GM21529 (cell line): ENCODE measurements around the gene BBS4.
"Not testable (repeated sequence)": the region's sequence is repeated elsewhere in the genome, so short reads cannot be mapped to it uniquely, and the experiment has no call there.

Experiments
- ATAC-seq: cut with Tn5 transposase; IDR thresholded peaks from one replicate; pipeline ENCODE4 v1.9.1; 2021; ENCODE audit not compliant: unreplicated experiment

BBS4 gene

GRCh38 chr15:72698938-72699337 lies 12.9 kb downstream of the BBS4 start:
- no peak for ATAC-seq

DNA sequence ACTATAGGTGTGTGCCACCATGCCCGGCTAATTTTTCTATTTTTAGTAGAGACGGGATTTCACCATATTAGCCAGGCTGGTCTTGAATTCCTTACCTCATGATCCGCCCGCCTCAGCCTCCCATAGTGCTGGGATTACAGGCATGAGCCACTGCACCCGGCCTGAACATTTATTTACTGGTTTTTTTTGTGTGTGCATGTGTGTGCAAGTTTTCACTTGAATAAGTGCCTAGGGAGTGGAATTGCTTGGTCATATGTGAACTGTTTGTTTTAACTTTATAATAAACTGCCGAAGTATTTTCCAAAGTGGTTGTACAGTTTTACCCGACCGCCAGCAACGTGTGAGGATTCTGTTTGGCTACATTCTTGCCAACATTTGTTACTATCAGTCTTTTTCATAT lies 14.1 kb downstream of the BBS4 start:
- ATAC-seq, result no peak

GRCh38 chr15:72706266-72706665 lies 20.3 kb downstream of the BBS4 start:
- ATAC-seq, result no peak

DNA sequence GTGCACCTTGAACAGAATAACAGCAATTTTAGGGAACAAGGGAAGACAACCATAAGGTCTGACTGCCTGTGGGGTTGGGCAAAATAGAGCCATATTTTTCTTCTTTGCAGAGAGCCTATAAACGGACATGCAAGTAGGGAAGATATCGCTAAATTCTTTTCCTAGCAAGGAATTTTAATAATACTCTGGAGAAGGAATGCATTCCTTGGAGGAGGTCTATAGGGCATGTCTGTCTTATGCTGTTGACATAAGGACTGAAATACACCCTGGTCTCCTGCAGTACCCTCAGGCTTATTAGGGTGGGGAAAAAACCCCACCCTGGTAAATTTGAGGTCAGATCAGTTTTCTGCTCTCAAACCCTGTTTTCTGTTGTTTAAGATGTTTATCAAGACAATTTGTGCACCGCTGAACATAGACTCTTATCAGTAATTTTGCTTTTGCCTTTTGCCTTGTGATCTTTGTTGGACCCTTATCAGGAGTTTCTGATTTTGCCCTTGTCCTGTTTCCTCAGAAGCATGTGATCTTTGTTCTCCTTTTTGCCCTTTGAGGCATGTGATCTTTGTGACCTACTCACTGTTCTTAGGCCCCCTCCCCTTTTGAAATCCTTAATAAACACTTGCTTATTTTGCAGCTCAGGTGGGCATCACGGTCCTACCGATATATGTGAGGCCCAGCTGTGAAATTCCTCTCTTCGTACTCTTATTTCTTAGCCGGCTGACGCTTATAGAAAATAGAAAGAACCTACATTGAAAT lies 22.7 kb downstream of the BBS4 start:
- not testable (repeated sequence) for ATAC-seq

DNA sequence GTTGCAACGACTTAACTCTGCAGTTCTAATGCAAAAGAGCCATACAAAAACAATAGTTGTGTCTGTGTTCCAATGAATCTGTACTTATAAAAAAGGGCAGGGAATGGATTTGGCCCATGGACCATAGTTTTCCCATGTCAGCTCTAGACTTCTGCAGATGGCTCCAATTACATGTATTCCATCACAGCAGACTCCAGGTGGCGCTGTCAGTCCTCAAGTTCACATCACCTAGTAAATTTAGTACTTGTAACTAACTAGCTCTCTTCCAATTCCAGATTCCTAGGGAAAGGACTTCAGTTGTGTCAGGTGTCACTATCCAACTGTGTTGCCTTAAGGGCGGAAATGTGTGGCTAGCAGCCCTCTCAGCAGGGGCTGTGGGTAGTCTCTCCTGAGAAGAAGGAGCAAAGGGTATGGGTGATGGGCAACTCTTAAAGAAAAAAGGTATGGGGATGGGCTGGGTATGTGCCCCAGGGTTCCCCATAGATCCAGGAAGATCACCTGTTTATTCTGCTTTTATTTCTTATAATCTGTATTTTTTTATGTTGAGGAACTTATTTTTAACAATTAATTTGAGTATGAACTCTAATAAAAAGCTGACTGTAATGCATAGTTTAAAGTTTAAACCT lies 36.2 kb downstream of the BBS4 start:
- ATAC-seq, result no peak

- no peak for ATAC-seq
These were observed 38.0 kb downstream of the BBS4 start for GRCh38 chr15:72724028-72724427.

DNA sequence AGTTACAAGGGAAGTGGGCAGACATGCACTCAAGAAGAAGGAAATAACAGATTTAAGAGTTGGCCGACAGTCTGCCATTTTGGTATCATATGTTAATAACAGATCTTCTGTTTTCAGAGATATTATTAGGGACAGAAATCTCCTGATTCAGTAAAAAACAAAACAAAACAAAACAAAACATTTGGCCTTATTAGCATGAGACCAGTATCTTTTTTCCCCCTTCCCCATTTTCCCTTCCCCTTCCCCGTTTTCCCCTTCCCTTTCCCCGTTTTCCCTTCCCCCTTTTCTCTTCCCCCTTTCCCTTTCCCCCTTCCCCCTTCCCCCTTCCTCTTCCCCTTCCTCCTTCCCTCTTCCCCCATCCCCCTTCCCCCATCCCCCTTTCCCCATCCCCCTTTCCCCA lies 39.4 kb downstream of the BBS4 start:
- ATAC-seq, result no peak

- not testable (repeated sequence) for ATAC-seq
These were observed 39.8 kb downstream of the BBS4 start for GRCh38 chr15:72725851-72726250.

DNA sequence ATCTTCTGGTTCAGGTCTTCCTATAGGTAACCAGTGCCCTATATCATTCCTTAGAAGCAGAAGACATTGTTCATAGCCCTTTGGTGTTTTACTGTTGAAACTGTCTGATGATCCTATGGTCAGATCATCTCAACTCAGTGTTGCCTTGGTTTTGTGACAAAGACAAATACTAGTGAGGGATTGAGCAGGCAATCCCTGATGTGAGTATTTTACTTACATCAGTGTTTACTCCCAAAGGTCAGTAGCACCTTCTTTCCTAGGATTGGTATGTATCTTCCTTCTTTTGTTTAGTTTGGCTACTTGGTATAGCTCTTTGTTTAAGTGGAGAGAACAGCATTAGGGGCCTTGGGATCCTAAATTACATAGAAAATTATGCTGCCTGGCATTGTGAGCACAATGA lies 41.1 kb downstream of the BBS4 start:
- ATAC-seq, result no peak

- ATAC-seq, result not testable (repeated sequence)
These were observed 42.2 kb downstream of the BBS4 start for GRCh38 chr15:72728249-72728648.

- ATAC-seq, result no peak
These were observed 42.8 kb downstream of the BBS4 start for GRCh38 chr15:72728821-72729220.

GRCh38 chr15:72732086-72732485 lies 46.1 kb downstream of the BBS4 start:
- ATAC-seq, result no peak

- ATAC-seq, result no peak
These were observed 46.5 kb downstream of the BBS4 start for GRCh38 chr15:72732516-72732915.

GRCh38 chr15:72733941-72734738 lies 48.1 kb downstream of the BBS4 start:
- no peak for ATAC-seq

- ATAC-seq, result no peak
These were observed 49.1 kb downstream of the BBS4 start for GRCh38 chr15:72735111-72735510.

GRCh38 chr15:72737061-72737460 lies 51.1 kb downstream of the BBS4 start:
- ATAC-seq, result no peak

DNA sequence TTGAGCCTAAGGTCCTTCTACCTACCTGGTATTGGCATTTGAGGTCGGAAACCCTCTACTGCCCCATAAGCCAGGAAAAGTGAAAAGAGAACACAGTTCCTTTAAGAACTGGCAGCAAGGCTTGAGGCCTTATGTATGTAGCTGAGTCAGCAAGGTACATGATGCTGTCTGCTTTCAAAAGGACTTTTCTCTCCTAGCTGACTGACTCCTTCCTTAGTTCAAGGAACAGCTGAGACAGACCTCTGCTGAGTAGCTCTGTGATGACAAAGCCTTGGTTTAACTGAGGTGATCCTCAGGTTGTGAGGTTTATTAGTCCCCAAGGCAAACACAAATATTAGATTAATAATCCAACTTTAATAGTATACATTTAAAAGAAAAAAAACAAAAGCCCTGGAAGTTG lies 51.7 kb downstream of the BBS4 start:
- ATAC-seq, result no peak

- peak; percentile 85 for ATAC-seq
These were observed 54.2 kb downstream of the BBS4 start for GRCh38 chr15:72740219-72740618.

- no peak for ATAC-seq
These were observed 63.7 kb downstream of the BBS4 start for GRCh38 chr15:72749700-72750099.

DNA sequence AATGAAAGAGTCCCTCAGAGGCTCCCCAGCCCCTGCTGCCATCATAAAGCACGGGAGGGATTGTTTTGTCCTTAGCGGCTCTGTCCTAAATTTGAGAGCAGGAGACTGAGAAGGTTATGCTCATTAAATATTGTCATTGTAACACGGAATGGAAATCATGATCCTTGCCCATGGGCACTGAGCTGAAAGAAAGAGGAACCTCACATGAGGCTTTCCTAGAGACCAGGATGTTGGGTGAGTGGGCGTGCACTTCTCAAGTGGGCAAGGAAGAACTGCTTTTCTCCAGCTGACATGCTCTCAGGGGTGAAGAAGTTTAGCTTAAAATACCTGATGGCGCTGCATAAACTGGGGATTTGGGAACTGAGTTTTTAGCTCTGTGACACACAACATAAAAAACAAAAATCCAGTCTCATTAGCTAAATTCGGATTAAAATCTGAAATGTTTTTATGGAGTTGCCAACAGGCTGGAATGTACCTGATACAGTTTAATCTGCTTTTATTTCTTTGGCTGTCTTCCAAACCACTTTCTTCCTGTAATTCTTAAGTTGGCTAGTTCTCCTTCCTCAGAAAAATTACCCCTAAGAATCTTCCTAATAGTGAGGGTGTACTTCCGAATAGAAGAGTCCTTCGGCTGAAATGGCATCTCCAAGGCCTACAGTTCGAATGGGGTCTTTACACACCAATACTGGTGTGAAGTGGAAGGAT lies 65.9 kb downstream of the BBS4 start:
- no peak for ATAC-seq

DNA sequence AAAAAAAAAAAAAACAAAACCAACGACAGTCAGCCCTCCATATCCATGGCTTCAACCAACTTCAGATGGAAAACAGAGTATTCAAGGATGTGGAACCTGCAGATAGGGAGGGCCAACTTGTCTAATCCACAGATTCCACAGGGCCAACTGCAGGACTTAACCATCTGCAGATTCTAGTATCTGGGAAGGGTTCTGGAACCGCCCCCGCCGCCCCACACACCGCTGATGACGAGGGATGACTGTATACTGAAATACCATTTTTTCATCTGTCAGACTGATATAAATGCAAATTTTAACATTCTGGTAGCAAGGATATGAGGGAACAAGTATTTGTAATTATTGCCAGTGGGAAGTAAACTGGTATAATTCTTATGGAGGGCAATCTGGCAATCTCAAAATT lies 68.1 kb downstream of the BBS4 start:
- ATAC-seq, result no peak
